SIG-M5 treated with dmso at 0.1 percent for 504 hours (cell line): ENCODE data around the gene PGGHG.
A peak's percentile ranks its signal among the peaks of the same experiment; 100 is the strongest.

Experiments
- DNase-seq: peaks from one replicate; lab custom pipeline; 2025; ENCODE audit not compliant: unreplicated experiment; lab: John Stamatoyannopoulos, UW

The PGGHG gene

GRCh38 chr11:269146-269890 is 19.6 kb upstream of the PGGHG start:
- peak; percentile 94 for DNase-seq

- no peak for DNase-seq
These were observed 18.2 kb upstream of the PGGHG start for GRCh38 chr11:270451-271318.

GRCh38 chr11:271319-271715 is 17.6 kb upstream of the PGGHG start:
- DNase-seq: no peak

GRCh38 chr11:272195-272930 is 16.6 kb upstream of the PGGHG start:
- no peak for DNase-seq

- DNase-seq: no peak
These were observed 16.1 kb upstream of the PGGHG start for GRCh38 chr11:272931-273198.

- no peak for DNase-seq
These were observed 12.7 kb upstream of the PGGHG start for GRCh38 chr11:276219-276618.

- DNase-seq: no peak
These were observed 10.7 kb upstream of the PGGHG start, which contains the start of gene NLRP6 for GRCh38 chr11:278001-278951. NLRP6 (plus strand) TSS chr11:278407; CDS start chr11:278570, 163 bp downstream.

GRCh38 chr11:279040-279965 is 9.6 kb upstream of the PGGHG start:
- DNase-seq: no peak

GRCh38 chr11:279966-280705 is 8.8 kb upstream of the PGGHG start:
- peak; percentile 49 for DNase-seq

GRCh38 chr11:280706-281485 is 8.0 kb upstream of the PGGHG start:
- no peak for DNase-seq

- no peak for DNase-seq
These were observed 7.3 kb upstream of the PGGHG start for GRCh38 chr11:281486-282161.

GRCh38 chr11:282171-282570 is 6.8 kb upstream of the PGGHG start:
- DNase-seq: no peak

GRCh38 chr11:282630-283360 is 6.1 kb upstream of the PGGHG start:
- DNase-seq: no peak

- no peak for DNase-seq
These were observed 5.4 kb upstream of the PGGHG start for GRCh38 chr11:283405-284104.

- DNase-seq: no peak
These were observed 4.6 kb upstream of the PGGHG start for GRCh38 chr11:284105-285020.
